Measurements from ENCODE around the gene FCN1. TPM values are rescaled to one million over a fixed set of nuclear protein-coding genes. Genes with fewer than 3 reads are reported as not detected.

Gene FCN1
- total RNA-seq, 1 donor from 2014 or later = not detected

- no peak for TF ChIP-seq CTCF (IDR thresholded peaks at IDR 0.05)
- no peaks in the 10 kb centered on the region for H3K36me3 Mint-ChIP-seq (ENCODE audit: unreplicated experiment)
- H3K27me3 Mint-ChIP-seq (ENCODE audit: unreplicated experiment) = peaks cover 31% of the 10 kb centered on the region
Measured at GRCh38 chr9:134913041-134913712, 4.5 kb downstream of the FCN1 start.

GRCh38 chr9:134912126-134912840 is 5.4 kb downstream of the FCN1 start:
- no peak for TF ChIP-seq CTCF (IDR thresholded peaks at IDR 0.05)
- DNase-seq (ENCODE audit: extremely low spot score, unreplicated experiment) = peak; percentile 80
- H3K27ac Mint-ChIP-seq (ENCODE audit: unreplicated experiment) = no peak overlapping the region
- no peak overlapping the region for H3K4me3 Mint-ChIP-seq (ENCODE audit: unreplicated experiment)
- no peaks in the 10 kb centered on the region for H3K36me3 Mint-ChIP-seq (ENCODE audit: unreplicated experiment)
- H3K27me3 Mint-ChIP-seq (ENCODE audit: unreplicated experiment) = peaks cover 36% of the 10 kb centered on the region
- no peaks in the 10 kb centered on the region for H3K9me3 Mint-ChIP-seq (ENCODE audit: unreplicated experiment)
- no peaks in the 10 kb centered on the region for H3K4me1 Mint-ChIP-seq (ENCODE audit: unreplicated experiment)

More at GRCh38 chr9:134913041-134913712, 4.5 kb downstream of the FCN1 start:
- Mint-ChIP-seq H3K4me1 (ENCODE audit: unreplicated experiment) (no peaks in the 10 kb centered on the region), H3K4me3 (ENCODE audit: unreplicated experiment) (no peak overlapping the region), H3K9me3 (ENCODE audit: unreplicated experiment) (no peaks in the 10 kb centered on the region), H3K27ac (ENCODE audit: unreplicated experiment) (no peak overlapping the region)
- DNase-seq (ENCODE audit: extremely low spot score, unreplicated experiment) = peak; percentile 79

- DNase-seq (ENCODE audit: extremely low spot score, unreplicated experiment) = peak; percentile 75
- no peak for TF ChIP-seq CTCF (IDR thresholded peaks at IDR 0.05)
- peaks cover 46% of the 10 kb centered on the region for H3K27me3 Mint-ChIP-seq (ENCODE audit: unreplicated experiment)
- H3K9me3 Mint-ChIP-seq (ENCODE audit: unreplicated experiment) = no peaks in the 10 kb centered on the region
- H3K36me3 Mint-ChIP-seq (ENCODE audit: unreplicated experiment) = no peaks in the 10 kb centered on the region
- no peaks in the 10 kb centered on the region for H3K4me1 Mint-ChIP-seq (ENCODE audit: unreplicated experiment)
- H3K4me3 Mint-ChIP-seq (ENCODE audit: unreplicated experiment) = no peak overlapping the region
- no peak overlapping the region for H3K27ac Mint-ChIP-seq (ENCODE audit: unreplicated experiment)
Measured at GRCh38 chr9:134909511-134910481, 7.9 kb downstream of the FCN1 start.

GRCh38 chr9:134908524-134909309 is 9.0 kb downstream of the FCN1 start:
- Mint-ChIP-seq H3K9me3 (ENCODE audit: unreplicated experiment) (peaks cover 2% of the 10 kb centered on the region), H3K4me1 (ENCODE audit: unreplicated experiment) (no peaks in the 10 kb centered on the region), H3K36me3 (ENCODE audit: unreplicated experiment) (no peaks in the 10 kb centered on the region), H3K4me3 (ENCODE audit: unreplicated experiment) (no peak overlapping the region), H3K27ac (ENCODE audit: unreplicated experiment) (no peak overlapping the region), H3K27me3 (ENCODE audit: unreplicated experiment) (peaks cover 49% of the 10 kb centered on the region)
- DNase-seq (ENCODE audit: extremely low spot score, unreplicated experiment) = peak; percentile 46
- TF ChIP-seq CTCF (IDR thresholded peaks at IDR 0.05) = no peak

Measured in osteocyte (in vitro differentiated cells).